SK-N-SH (cell line): Measurements from ENCODE around the gene CARM1. TPM values are rescaled to one million over a fixed set of nuclear protein-coding genes. Genes with fewer than 3 reads are reported as not detected.

Source experiments
- CTCF ChIA-PET: fragments of 300-600, 350-600 bp; formaldehyde crosslinking; extraction: SDS; loops from one replicate; lab custom pipeline; 2021; lab: Yijun Ruan, JAX
- POLR2A ChIA-PET: fragments of 350-600 bp; sonication (Branson Sonifier 250); formaldehyde crosslinking; extraction: SDS; loops from one replicate; lab custom pipeline; 2020; ENCODE audit warnings: antibody characterized with exemption, inconsistent platforms; lab: Yijun Ruan, JAX
- DNase-seq: peaks from one replicate; pipeline ENCODE4 v3.0.0; 2012
- H2AFZ ChIP-seq: fragments of 200-600 bp; sonication (generic); 2 replicates; pipeline ENCODE4 v1.8.1; 2016; ENCODE audit warnings: antibody characterized with exemption, mild to moderate bottlenecking, low read depth
- H3F3A ChIP-seq: fragments of 200-600 bp; sonication (generic); replicated peaks from 2 replicates; pipeline ENCODE3; 2016; ENCODE audit warnings: antibody characterized with exemption, mild to moderate bottlenecking; ENCODE audit not compliant: insufficient read depth
- H3K27ac ChIP-seq, 2 experiments: fragments of 200-500 bp in 1 of 2; fragments of 200-600 bp in 1 of 2; sonication (Bioruptor generic) in 1 of 2; sonication (generic), shearing (Covaris generic) in 1 of 2; 2 replicates each; pipeline versions ENCODE4 v1.5.1 to v1.6.1; 2014 to 2016; ENCODE audit warnings: low read depth in 2 of 2, inconsistent platforms in 1 of 2, low read length in 1 of 2, mild to moderate bottlenecking in 1 of 2, mixed read lengths in 1 of 2
- H3K27me3 ChIP-seq: fragments of 200-600 bp; sonication (generic), shearing (Covaris generic); 2 replicates; pipeline ENCODE4 v1.6.1; 2016; ENCODE audit warnings: mixed run types; ENCODE audit not compliant: insufficient read depth
- H3K36me3 ChIP-seq, 2 experiments: fragments of 200-500 bp in 1 of 2; fragments of 200-600 bp in 1 of 2; sonication (Bioruptor generic) in 1 of 2; sonication (generic) in 1 of 2; replicated peaks in 1 of 2; 2 replicates each; pipeline versions ENCODE3 to v1.5.1; 2014 to 2016; ENCODE audit warnings: low read length in 1 of 2, mild to moderate bottlenecking in 1 of 2; ENCODE audit not compliant: insufficient read depth in 2 of 2, control insufficient read depth in 1 of 2
- H3K4me1 ChIP-seq, 2 experiments: fragments of 200-500 bp in 1 of 2; fragments of 200-600 bp in 1 of 2; sonication (Bioruptor generic) in 1 of 2; sonication (generic), shearing (Covaris generic) in 1 of 2; 2 replicates each; pipeline versions ENCODE4 v1.5.1 to v1.6.1; 2014 to 2016; ENCODE audit warnings: low read depth in 1 of 2, low read length in 1 of 2, mixed run types in 1 of 2; ENCODE audit not compliant: insufficient read depth in 2 of 2, control insufficient read depth in 1 of 2
- H3K4me2 ChIP-seq: fragments of 200-600 bp; sonication (generic), shearing (Covaris generic); 2 replicates; pipeline ENCODE4 v1.6.1; 2017; ENCODE audit warnings: mixed run types
- H3K4me3 ChIP-seq, 2 experiments: fragments of 200-500 bp in 1 of 2; fragments of 200-600 bp in 1 of 2; sonication (Bioruptor generic) in 1 of 2; sonication (generic), shearing (Covaris generic) in 1 of 2; 2 replicates each; pipeline versions ENCODE4 v1.5.1 to v1.8.1; 2014 to 2016; ENCODE audit warnings: low read depth in 2 of 2, inconsistent platforms in 1 of 2, low read length in 1 of 2, mild to moderate bottlenecking in 1 of 2, mixed read lengths in 1 of 2, moderate library complexity in 1 of 2
- H3K79me2 ChIP-seq: fragments of 200-600 bp; sonication (generic); 2 replicates; pipeline ENCODE4 v1.8.1; 2017; ENCODE audit warnings: mild to moderate bottlenecking; ENCODE audit not compliant: insufficient read depth
- H3K9ac ChIP-seq: fragments of 200-600 bp; sonication (generic); 2 replicates; pipeline ENCODE4 v1.6.1; 2017; ENCODE audit warnings: mixed run types
- H3K9me2 ChIP-seq: fragments of 200-600 bp; sonication (generic); 2 replicates; pipeline ENCODE4 v1.6.1; 2017; ENCODE audit warnings: mixed run types
- H3K9me3 ChIP-seq: fragments of 200-600 bp; sonication (generic); 2 replicates; pipeline ENCODE4 v1.6.1; 2017; ENCODE audit warnings: mixed run types, mild to moderate bottlenecking, moderate library complexity
- H4K20me1 ChIP-seq: fragments of 200-600 bp; sonication (generic); 2 replicates; pipeline ENCODE4 v1.6.1; 2017; ENCODE audit warnings: mild to moderate bottlenecking, mixed run types; ENCODE audit not compliant: insufficient read depth
- FOXJ3 ChIP-seq: sonication (generic); formaldehyde crosslinking; IDR thresholded peaks from 2 replicates; pipeline ENCODE4 v1.5.1; 2020; ENCODE audit warnings: mild to moderate bottlenecking, missing genetic modification reagents
- GATA2 ChIP-seq: sonication (generic); formaldehyde crosslinking; IDR thresholded peaks from 2 replicates; pipeline ENCODE4 v1.5.0; 2020; ENCODE audit warnings: mild to moderate bottlenecking, missing genetic modification reagents
- JUND ChIP-seq: IDR thresholded peaks from 2 replicates; pipeline ENCODE4 v1.4.0; 2012
- MXI1 ChIP-seq: IDR thresholded peaks from 2 replicates; pipeline ENCODE4 v1.6.1; 2012; ENCODE audit warnings: mild to moderate bottlenecking, low read depth, low read length, improper control_type of control experiment
- NRF1 ChIP-seq: IDR thresholded peaks from 2 replicates; pipeline ENCODE4 v1.6.1; 2012; ENCODE audit warnings: low read depth, mild to moderate bottlenecking, low read length
- POLR2AphosphoS5 ChIP-seq: IDR thresholded peaks from 2 replicates; pipeline ENCODE4 v1.6.1; 2012; ENCODE audit warnings: low read depth, low read length
- RAD21 ChIP-seq: IDR thresholded peaks from 2 replicates; pipeline ENCODE4 v1.6.1; 2012; ENCODE audit warnings: mild to moderate bottlenecking, low read length
- RCOR1 ChIP-seq: fragments of 150-350 bp; IDR thresholded peaks from 2 replicates; pipeline ENCODE4 v1.6.1; 2017; ENCODE audit warnings: antibody characterized with exemption, low read length
- SIN3A ChIP-seq: IDR thresholded peaks from 2 replicates; pipeline ENCODE4 v1.6.1; 2012; ENCODE audit warnings: low read depth, mild to moderate bottlenecking, low read length, moderate library complexity, borderline replicate concordance
- SMC3 ChIP-seq: IDR thresholded peaks from 2 replicates; pipeline ENCODE4 v1.6.1; 2012; ENCODE audit warnings: low read depth, low read length, improper control_type of control experiment
- TCF12 ChIP-seq: IDR thresholded peaks from 2 replicates; pipeline ENCODE4 v1.4.0; 2012
- WGBS: methylation state at CpG from one replicate; pipeline ENCODE4 v1.1.6; 2017; ENCODE audit warnings: low lambda C conversion rate; 5-methylcytosine and 5-hydroxymethylcytosine counted together
- polyA plus RNA-seq, 3 experiments: library from polyadenylated mRNA; depleted of rRNA; stranded (reverse); fragments of >200 nt; gene quantifications; 2 replicates each; pipeline ENCODE4 v1.2.3, GENCODE V29; 2012
- TF ChIP-seq, protein P1 (sequence below): IDR thresholded peaks from 2 replicates; pipeline ENCODE4; 2012
- TF ChIP-seq, protein P2 (sequence below): fragments of 150-350 bp; IDR thresholded peaks from 2 replicates; pipeline ENCODE4 v1.6.1; 2017; ENCODE audit warnings: antibody characterized with exemption, low read length, low read depth, borderline replicate concordance
- TF ChIP-seq, protein P3 (sequence below): IDR thresholded peaks from 2 replicates; pipeline ENCODE4 v1.4.0; 2012; ENCODE audit warnings: low read depth, borderline replicate concordance
- TF ChIP-seq, protein P4 (sequence below): fragments of 150-350 bp; IDR thresholded peaks from 2 replicates; pipeline ENCODE4 v1.6.1; 2016; ENCODE audit warnings: mild to moderate bottlenecking, low read depth, low read length
- TF ChIP-seq, protein P5 (sequence below): IDR thresholded peaks from 2 replicates; pipeline ENCODE4 v1.4.0; 2012; ENCODE audit warnings: low read depth

Gene CARM1
- polyA plus RNA-seq, 1 of the 3 experiments (the other 2 are of a cell fraction), result 62.2 TPM

DNA sequence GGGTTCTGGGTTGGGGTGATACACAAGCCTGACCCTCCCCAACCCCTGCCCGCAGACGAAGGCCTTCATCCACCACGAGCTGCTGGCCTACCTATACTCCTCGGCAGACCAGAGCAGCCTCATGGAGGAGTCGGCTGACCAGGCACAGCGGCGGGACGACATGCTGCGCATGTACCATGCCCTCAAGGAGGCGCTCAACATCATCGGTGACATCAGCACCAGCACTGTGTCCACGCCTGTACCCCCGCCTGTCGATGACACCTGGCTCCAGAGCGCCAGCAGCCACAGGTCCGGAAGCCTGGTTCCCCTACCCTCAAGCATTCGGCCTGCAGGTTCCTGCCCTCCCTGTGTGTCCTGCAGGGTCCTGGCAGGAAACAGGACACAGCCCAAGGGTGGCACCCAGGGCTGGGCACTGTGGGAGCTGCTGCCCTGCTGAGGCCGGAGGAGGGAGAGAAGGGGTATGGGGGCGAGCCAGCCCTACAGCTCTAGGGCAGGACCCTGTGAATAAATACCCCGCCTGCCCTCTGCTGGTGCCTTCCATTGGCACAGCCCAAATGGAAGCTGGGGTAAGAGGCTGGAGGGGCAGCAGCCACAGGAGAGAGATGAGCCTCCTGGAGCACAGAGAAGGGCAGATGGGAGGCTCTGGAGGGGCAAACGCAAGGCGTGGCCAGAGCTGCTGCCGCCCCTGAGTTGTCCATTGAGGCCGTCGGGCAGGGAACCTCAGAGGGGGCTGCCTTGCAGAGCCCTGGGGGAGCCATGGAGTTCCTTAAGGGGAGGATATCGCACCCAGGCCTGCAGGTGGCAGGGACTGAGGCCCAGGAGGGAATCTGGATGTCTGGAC, 42.2 kb upstream of the CARM1 start:
- no peaks in the 10 kb centered on the region for H3K9me3 ChIP-seq
- H3K9me2 ChIP-seq, result no peaks in the 10 kb centered on the region
- H3K4me1 ChIP-seq, result no peaks in the 10 kb centered on the region
- ChIA-PET POLR2A (interaction anchor here (1.7 kb wide), 1 partner anchor 8 kb away, joined by 5 read pairs; no protein-coding TSS in a partner anchor), CTCF (interaction anchor here (1.1 to 2.4 kb wide), 7 partner anchors 9 to 60 kb away, joined by 3 to 9 read pairs (median 4); no protein-coding TSS in a partner anchor)
- H3F3A ChIP-seq, result peaks cover 10% of the 10 kb centered on the region
- H3K4me3 ChIP-seq, result no peak overlapping the region
- no peak overlapping the region for H3K9ac ChIP-seq
- TF ChIP-seq GATA2 (CRISPR knock-in tag) (no peak), TCF12 (no peak), RCOR1 (no peak), SIN3A (no peak), SMC3 (no peak), JUND (no peak), MXI1 (no peak), FOXJ3 (no peak), NRF1 (no peak), RAD21 (no peak), POLR2AphosphoS5 (no peak)
- TF ChIP-seq, protein P1, sequence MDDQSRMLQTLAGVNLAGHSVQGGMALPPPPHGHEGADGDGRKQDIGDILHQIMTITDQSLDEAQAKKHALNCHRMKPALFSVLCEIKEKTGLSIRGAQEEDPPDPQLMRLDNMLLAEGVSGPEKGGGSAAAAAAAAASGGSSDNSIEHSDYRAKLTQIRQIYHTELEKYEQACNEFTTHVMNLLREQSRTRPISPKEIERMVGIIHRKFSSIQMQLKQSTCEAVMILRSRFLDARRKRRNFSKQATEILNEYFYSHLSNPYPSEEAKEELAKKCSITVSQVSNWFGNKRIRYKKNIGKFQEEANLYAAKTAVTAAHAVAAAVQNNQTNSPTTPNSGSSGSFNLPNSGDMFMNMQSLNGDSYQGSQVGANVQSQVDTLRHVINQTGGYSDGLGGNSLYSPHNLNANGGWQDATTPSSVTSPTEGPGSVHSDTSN, result no peak
- TF ChIP-seq, protein P2, sequence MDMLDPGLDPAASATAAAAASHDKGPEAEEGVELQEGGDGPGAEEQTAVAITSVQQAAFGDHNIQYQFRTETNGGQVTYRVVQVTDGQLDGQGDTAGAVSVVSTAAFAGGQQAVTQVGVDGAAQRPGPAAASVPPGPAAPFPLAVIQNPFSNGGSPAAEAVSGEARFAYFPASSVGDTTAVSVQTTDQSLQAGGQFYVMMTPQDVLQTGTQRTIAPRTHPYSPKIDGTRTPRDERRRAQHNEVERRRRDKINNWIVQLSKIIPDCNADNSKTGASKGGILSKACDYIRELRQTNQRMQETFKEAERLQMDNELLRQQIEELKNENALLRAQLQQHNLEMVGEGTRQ, result no peak
- TF ChIP-seq, protein P3, sequence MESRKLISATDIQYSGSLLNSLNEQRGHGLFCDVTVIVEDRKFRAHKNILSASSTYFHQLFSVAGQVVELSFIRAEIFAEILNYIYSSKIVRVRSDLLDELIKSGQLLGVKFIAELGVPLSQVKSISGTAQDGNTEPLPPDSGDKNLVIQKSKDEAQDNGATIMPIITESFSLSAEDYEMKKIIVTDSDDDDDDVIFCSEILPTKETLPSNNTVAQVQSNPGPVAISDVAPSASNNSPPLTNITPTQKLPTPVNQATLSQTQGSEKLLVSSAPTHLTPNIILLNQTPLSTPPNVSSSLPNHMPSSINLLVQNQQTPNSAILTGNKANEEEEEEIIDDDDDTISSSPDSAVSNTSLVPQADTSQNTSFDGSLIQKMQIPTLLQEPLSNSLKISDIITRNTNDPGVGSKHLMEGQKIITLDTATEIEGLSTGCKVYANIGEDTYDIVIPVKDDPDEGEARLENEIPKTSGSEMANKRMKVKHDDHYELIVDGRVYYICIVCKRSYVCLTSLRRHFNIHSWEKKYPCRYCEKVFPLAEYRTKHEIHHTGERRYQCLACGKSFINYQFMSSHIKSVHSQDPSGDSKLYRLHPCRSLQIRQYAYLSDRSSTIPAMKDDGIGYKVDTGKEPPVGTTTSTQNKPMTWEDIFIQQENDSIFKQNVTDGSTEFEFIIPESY, result no peak
- TF ChIP-seq, protein P4, sequence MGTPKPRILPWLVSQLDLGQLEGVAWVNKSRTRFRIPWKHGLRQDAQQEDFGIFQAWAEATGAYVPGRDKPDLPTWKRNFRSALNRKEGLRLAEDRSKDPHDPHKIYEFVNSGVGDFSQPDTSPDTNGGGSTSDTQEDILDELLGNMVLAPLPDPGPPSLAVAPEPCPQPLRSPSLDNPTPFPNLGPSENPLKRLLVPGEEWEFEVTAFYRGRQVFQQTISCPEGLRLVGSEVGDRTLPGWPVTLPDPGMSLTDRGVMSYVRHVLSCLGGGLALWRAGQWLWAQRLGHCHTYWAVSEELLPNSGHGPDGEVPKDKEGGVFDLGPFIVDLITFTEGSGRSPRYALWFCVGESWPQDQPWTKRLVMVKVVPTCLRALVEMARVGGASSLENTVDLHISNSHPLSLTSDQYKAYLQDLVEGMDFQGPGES, result no peak
- TF ChIP-seq, protein P5, sequence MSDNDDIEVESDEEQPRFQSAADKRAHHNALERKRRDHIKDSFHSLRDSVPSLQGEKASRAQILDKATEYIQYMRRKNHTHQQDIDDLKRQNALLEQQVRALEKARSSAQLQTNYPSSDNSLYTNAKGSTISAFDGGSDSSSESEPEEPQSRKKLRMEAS, result no peak
- H3K27ac ChIP-seq, result no peak overlapping the region
- H3K36me3 ChIP-seq, result peaks cover 8 to 27% of the 10 kb centered on the region in 2 experiments
- H3K79me2 ChIP-seq, result no peaks in the 10 kb centered on the region
- no peak overlapping the region for H3K4me2 ChIP-seq
- no peaks in the 10 kb centered on the region for H4K20me1 ChIP-seq
- WGBS, result 96% methylated on average over 6 of the region's 26 CpGs
- H3K27me3 ChIP-seq, result no peaks in the 10 kb centered on the region
- H2AFZ ChIP-seq, result no peak overlapping the region
- peak; percentile 36 for DNase-seq
